K562 (cell line): ENCODE results near the gene PRKCE. TPM values are rescaled to one million over a fixed set of nuclear protein-coding genes. Genes with fewer than 3 reads are reported as not detected.
A peak's percentile ranks its signal among the peaks of the same experiment; 100 is the strongest.

Experiments
- ARID1B ChIP-seq: fragments of 450-650 bp; IDR thresholded peaks from 2 replicates; pipeline ENCODE4 v1.6.1; 2016; ENCODE audit warnings: antibody characterized with exemption, mild to moderate bottlenecking, inconsistent platforms
- ATF1 ChIP-seq, 2 experiments: fragments of 450-650 bp in 1 of 2; IDR thresholded peaks; 2 replicates each; pipeline ENCODE4 v1.6.1; 2016; ENCODE audit warnings: missing compliant biosample characterization in 1 of 2, missing genetic modification characterization in 1 of 2
- ATF7 ChIP-seq: fragments of 450-650 bp; IDR thresholded peaks from 2 replicates; pipeline ENCODE4 v1.7.1; 2014; ENCODE audit warnings: mild to moderate bottlenecking, moderate library complexity
- CREB1 ChIP-seq, 2 experiments: sonication (generic) in 1 of 2; formaldehyde crosslinking in 1 of 2; IDR thresholded peaks; 2 replicates each; pipeline versions ENCODE4 v1.6.1 to v1.8.0; 2012 to 2022; ENCODE audit warnings: inconsistent platforms in 1 of 2, mild to moderate bottlenecking in 1 of 2, missing genetic modification reagents in 1 of 2, moderate library complexity in 1 of 2
- EP400 ChIP-seq: fragments of 450-650 bp; IDR thresholded peaks from 2 replicates; pipeline ENCODE4 v1.6.1; 2017; ENCODE audit warnings: antibody characterized with exemption, mild to moderate bottlenecking, moderate library complexity
- FIP1L1 ChIP-seq: fragments of 200-400 bp; formaldehyde crosslinking; IDR thresholded peaks from 2 replicates; pipeline ENCODE4 v1.6.1; 2018; ENCODE audit warnings: mild to moderate bottlenecking, low read depth, low read length; ENCODE audit not compliant: poor library complexity, severe bottlenecking
- FUS ChIP-seq: fragments of 200-400 bp; formaldehyde crosslinking; optimal IDR thresholded peaks from 2 replicates; pipeline ENCODE3; 2017; ENCODE audit warnings: low read depth, low read length
- HEY1 ChIP-seq: fragments of 250-450 bp; sonication (Bioruptor Pico); IDR thresholded peaks from 2 replicates; pipeline ENCODE4 v1.5.0; 2020; ENCODE audit warnings: mild to moderate bottlenecking, moderate library complexity, borderline replicate concordance
- JUNB ChIP-seq: fragments of 450-650 bp; formaldehyde crosslinking; conservative IDR thresholded peaks from 2 replicates; pipeline ENCODE4 v1.4.0; 2020; ENCODE audit warnings: mild to moderate bottlenecking
- JUND ChIP-seq, 2 experiments: IDR thresholded peaks; 2 replicates in 1 of 2; 3 replicates in 1 of 2; pipeline ENCODE4 v1.6.1; 2011; ENCODE audit warnings: borderline replicate concordance in 2 of 2, low read depth in 2 of 2, low read length in 2 of 2, improper control_type of control experiment in 1 of 2, missing biosample characterization in 1 of 2, missing genetic modification characterization in 1 of 2, missing genetic modification reagents in 1 of 2
- MCM7 ChIP-seq, 2 experiments: fragments of 450-650 bp; IDR thresholded peaks; 2 replicates each; pipeline ENCODE4 v1.6.1; 2016 to 2018
- NR2C2 ChIP-seq, 2 experiments: fragments of 200-800 bp in 1 of 2; sonication (Bioruptor generic) in 1 of 2; sonication (generic) in 1 of 2; formaldehyde crosslinking in 1 of 2; IDR thresholded peaks; 2 replicates each; pipeline versions ENCODE4 v1.6.1 to v1.8.0; 2016 to 2022; ENCODE audit warnings: mild to moderate bottlenecking in 1 of 2, missing compliant biosample characterization in 1 of 2, missing genetic modification characterization in 1 of 2, missing genetic modification reagents in 1 of 2
- SNIP1 ChIP-seq: fragments of 450-650 bp; IDR thresholded peaks from 2 replicates; pipeline ENCODE4 v1.7.1; 2017; ENCODE audit warnings: low read depth, mild to moderate bottlenecking
- SREBF2 ChIP-seq: sonication (generic); formaldehyde crosslinking; IDR thresholded peaks from 2 replicates; pipeline ENCODE4 v1.4.0; 2020; ENCODE audit warnings: mild to moderate bottlenecking, missing genetic modification reagents
- SRF ChIP-seq, 2 experiments: fragments of 250-450, 450-650 bp in 1 of 2; sonication (Bioruptor Pico) in 1 of 2; sonication (generic) in 1 of 2; formaldehyde crosslinking; IDR thresholded peaks; 2 replicates each; pipeline versions ENCODE4 v1.5.0 to v1.5.1; 2020 to 2022; ENCODE audit warnings: mild to moderate bottlenecking in 1 of 2, missing genetic modification reagents in 1 of 2
- USF1 ChIP-seq: sonication (generic); formaldehyde crosslinking; IDR thresholded peaks from 2 replicates; pipeline ENCODE4 v1.9.0; 2022; ENCODE audit warnings: mild to moderate bottlenecking, missing genetic modification reagents
- ZC3H4 ChIP-seq: sonication (generic); formaldehyde crosslinking; IDR thresholded peaks from 2 replicates; pipeline ENCODE4 v1.9.0; 2021; ENCODE audit warnings: missing genetic modification reagents, borderline replicate concordance
- ZNF274 ChIP-seq: IDR thresholded peaks from 2 replicates; pipeline ENCODE4 v1.6.1; 2011; ENCODE audit warnings: low read depth, mild to moderate bottlenecking, low read length, moderate library complexity, borderline replicate concordance
- polyA plus RNA-seq, 8 experiments: library from polyadenylated mRNA; depleted of rRNA in 4 of 8; stranded (reverse) in 5 of 8; unstranded in 3 of 8; fragments of >200 nt; fragmentation: Nextera tagmentation in 2 of 8; fragmentation: Illumina TruSeq in 1 of 8; extraction: Ambion mirVana in 2 of 8; extraction: Trizol in 1 of 8; gene quantifications; 2 replicates each; pipeline versions ENCODE4 v1.2.1 to v1.2.3, GENCODE V29; 2011 to 2014; ENCODE audit warnings: inconsistent platforms in 1 of 8, missing spikeins in 1 of 8
- total RNA-seq, 7 experiments: library from RNA; depleted of rRNA in 6 of 7; stranded (reverse); fragments of >200 nt in 6 of 7; fragmentation: Illumina TruSeq in 2 of 7; extraction: Trizol in 2 of 7; gene quantifications; 2 replicates each; pipeline versions ENCODE4 v1.2.1 to v1.2.3, GENCODE V29; 2011 to 2021; ENCODE audit warnings: low replicate concordance in 1 of 7
- TF ChIP-seq, protein P1 (sequence below): fragments of 450-650 bp; conservative IDR thresholded peaks from 2 replicates; pipeline ENCODE4 v1.6.1; 2016; ENCODE audit warnings: missing genetic modification characterization, low read depth, mild to moderate bottlenecking, missing compliant biosample characterization, moderate library complexity
- TF ChIP-seq, protein P2 (sequence below): fragments of 450-650 bp; IDR thresholded peaks from 2 replicates; pipeline ENCODE4 v1.7.0; 2016; ENCODE audit warnings: borderline replicate concordance

PRKCE gene
- total and polyA plus RNA-seq, 9 of the 15 experiments (the other 6 are each of a cell fraction or from before 2014, with no cell fraction given) = 0.06 to 1.0 (median 0.22) TPM; not detected in 1

DNA sequence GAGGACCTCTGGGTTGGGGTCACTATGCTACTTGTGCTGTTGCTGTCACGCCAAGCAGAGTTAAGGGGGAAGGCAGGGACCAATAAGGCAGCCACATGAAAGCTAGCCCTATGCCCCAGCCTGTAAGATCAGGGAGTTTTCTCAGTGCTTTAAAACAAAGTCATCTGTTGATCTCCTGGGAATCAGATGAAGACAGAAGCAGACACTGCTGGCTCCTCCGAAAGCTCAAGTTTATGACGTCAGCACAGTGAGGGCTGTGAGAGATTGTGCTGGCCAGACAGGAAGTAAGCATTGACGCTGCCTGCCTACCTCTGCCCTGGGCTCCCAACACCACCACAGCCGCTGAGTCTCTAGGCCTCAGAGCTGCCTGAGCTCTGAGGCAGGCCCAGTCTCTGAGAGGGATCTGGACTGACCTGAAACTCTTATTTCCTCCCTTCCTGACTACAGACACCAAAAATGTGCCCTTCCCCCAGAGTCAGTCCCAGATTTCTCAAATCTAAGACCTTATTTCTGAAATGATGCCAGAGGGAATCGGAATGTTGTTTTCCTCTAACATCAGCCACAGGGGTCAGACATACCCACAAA, 527.7 kb downstream of the PRKCE start (continued):
- TF ChIP-seq NR2C2 (CRISPR knock-in tag; IDR thresholded peaks at IDR 0.05) (no peak), NR2C2 (tag; IDR thresholded peaks at IDR 0.05) (peak; percentile 33; the same call in 1 of the 2 replicates), ZNF274 (no peak), MCM7 (IDR thresholded peaks at IDR 0.05) (no peak), SNIP1 (no peak), ARID1B (no peak), SRF (CRISPR knock-in tag; IDR thresholded peaks at IDR 0.05) (no peak), SREBF2 (no peak), EP400 (no peak), CREB1 (IDR thresholded peaks at IDR 0.05) (peak; percentile 45; the same call in 1 of the 2 replicates), CREB1 (CRISPR knock-in tag; IDR thresholded peaks at IDR 0.05) (peak; percentile 72; the same call in 1 of the 2 replicates), HEY1 (no peak), FIP1L1 (no peak), USF1 (no peak), FUS (no peak), ZC3H4 (CRISPR knock-in tag) (no peak), JUND (IDR thresholded peaks at IDR 0.05; ENCODE audit: borderline replicate concordance, low read depth, low read length) (peak; percentile 82), JUND (tag; IDR thresholded peaks at IDR 0.05; ENCODE audit: borderline replicate concordance, low read depth, low read length) (peak; percentile 86; the same call in 2 of the 3 replicates), ATF7 (peak; percentile 96), JUNB (CRISPR knock-in tag) (no peak), ATF1 (CRISPR knock-in tag; IDR thresholded peaks at IDR 0.05) (peak; percentile 50; the same call in 1 of the 2 replicates), ATF1 (tag; IDR thresholded peaks at IDR 0.05) (peak; percentile 92)
- TF ChIP-seq, protein P1, sequence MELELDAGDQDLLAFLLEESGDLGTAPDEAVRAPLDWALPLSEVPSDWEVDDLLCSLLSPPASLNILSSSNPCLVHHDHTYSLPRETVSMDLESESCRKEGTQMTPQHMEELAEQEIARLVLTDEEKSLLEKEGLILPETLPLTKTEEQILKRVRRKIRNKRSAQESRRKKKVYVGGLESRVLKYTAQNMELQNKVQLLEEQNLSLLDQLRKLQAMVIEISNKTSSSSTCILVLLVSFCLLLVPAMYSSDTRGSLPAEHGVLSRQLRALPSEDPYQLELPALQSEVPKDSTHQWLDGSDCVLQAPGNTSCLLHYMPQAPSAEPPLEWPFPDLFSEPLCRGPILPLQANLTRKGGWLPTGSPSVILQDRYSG (tag) = peak; percentile 40; the same call in 1 of the 2 replicates
- TF ChIP-seq, protein P2, sequence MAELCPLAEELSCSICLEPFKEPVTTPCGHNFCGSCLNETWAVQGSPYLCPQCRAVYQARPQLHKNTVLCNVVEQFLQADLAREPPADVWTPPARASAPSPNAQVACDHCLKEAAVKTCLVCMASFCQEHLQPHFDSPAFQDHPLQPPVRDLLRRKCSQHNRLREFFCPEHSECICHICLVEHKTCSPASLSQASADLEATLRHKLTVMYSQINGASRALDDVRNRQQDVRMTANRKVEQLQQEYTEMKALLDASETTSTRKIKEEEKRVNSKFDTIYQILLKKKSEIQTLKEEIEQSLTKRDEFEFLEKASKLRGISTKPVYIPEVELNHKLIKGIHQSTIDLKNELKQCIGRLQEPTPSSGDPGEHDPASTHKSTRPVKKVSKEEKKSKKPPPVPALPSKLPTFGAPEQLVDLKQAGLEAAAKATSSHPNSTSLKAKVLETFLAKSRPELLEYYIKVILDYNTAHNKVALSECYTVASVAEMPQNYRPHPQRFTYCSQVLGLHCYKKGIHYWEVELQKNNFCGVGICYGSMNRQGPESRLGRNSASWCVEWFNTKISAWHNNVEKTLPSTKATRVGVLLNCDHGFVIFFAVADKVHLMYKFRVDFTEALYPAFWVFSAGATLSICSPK = no peak
